Midbrain (tissue), 1 donor: ENCODE data around the gene AKR1C1.
"Not testable (repeated sequence)": the region's sequence is repeated elsewhere in the genome, so short reads cannot be mapped to it uniquely, and the experiment has no call there.

ENCODE experiments used
- DNase-seq: peaks from one replicate; lab custom pipeline; 2025; lab: John Stamatoyannopoulos, UW

AKR1C1 gene

GRCh38 chr10:4947635-4948596 is 15.3 kb upstream of the AKR1C1 start:
- DNase-seq, result no peak

GRCh38 chr10:4951512-4952162 is 11.6 kb upstream of the AKR1C1 start:
- DNase-seq, result not testable (repeated sequence)

- no peak for DNase-seq
These were observed 9.8 kb upstream of the AKR1C1 start for GRCh38 chr10:4953405-4953804.

- DNase-seq, result not testable (repeated sequence)
These were observed 7.1 kb upstream of the AKR1C1 start for GRCh38 chr10:4956088-4956487.

GRCh38 chr10:4956955-4957645 is 6.1 kb upstream of the AKR1C1 start:
- DNase-seq, result not testable (repeated sequence)

- not testable (repeated sequence) for DNase-seq
These were observed 1.7 kb upstream of the AKR1C1 start for GRCh38 chr10:4961558-4961957.

- DNase-seq, result not testable (repeated sequence)
These were observed 907 bp upstream of the AKR1C1 start for GRCh38 chr10:4962308-4962707.

- DNase-seq, result not testable (repeated sequence)
These were observed 570 bp downstream of the AKR1C1 start for GRCh38 chr10:4963815-4964154.

GRCh38 chr10:4965763-4966162 is 2.5 kb downstream of the AKR1C1 start:
- not testable (repeated sequence) for DNase-seq

GRCh38 chr10:4967189-4967588 is 4.0 kb downstream of the AKR1C1 start:
- not testable (repeated sequence) for DNase-seq

GRCh38 chr10:4969289-4969688 is 6.1 kb downstream of the AKR1C1 start:
- not testable (repeated sequence) for DNase-seq

- DNase-seq, result not testable (repeated sequence)
These were observed 7.1 kb downstream of the AKR1C1 start for GRCh38 chr10:4970362-4970761.

GRCh38 chr10:4972369-4973142 is 9.3 kb downstream of the AKR1C1 start:
- DNase-seq, result not testable (repeated sequence)

- not testable (repeated sequence) for DNase-seq
These were observed 10.1 kb downstream of the AKR1C1 start for GRCh38 chr10:4973294-4973693.

- DNase-seq, result not testable (repeated sequence)
These were observed 11.2 kb downstream of the AKR1C1 start for GRCh38 chr10:4974400-4974799.

- no peak for DNase-seq
These were observed 13.8 kb downstream of the AKR1C1 start for GRCh38 chr10:4977025-4977424.

GRCh38 chr10:4978870-4979269 is 15.7 kb downstream of the AKR1C1 start:
- DNase-seq, result no peak

- DNase-seq, result no peak
These were observed 17.6 kb downstream of the AKR1C1 start for GRCh38 chr10:4980793-4981192.

- no peak for DNase-seq
These were observed 18.7 kb downstream of the AKR1C1 start for GRCh38 chr10:4981722-4982471.

GRCh38 chr10:4982764-4983226 is 19.6 kb downstream of the AKR1C1 start:
- DNase-seq, result no peak
